GM23338 (cell line): ENCODE results near the gene EREG. TPM values are rescaled to one million over a fixed set of nuclear protein-coding genes. Genes with fewer than 3 reads are reported as not detected.

Source experiments
- ATAC-seq: fragments of 200-7000 bp; cut with Tn5 transposase; 3 replicates; pipeline ENCODE4 v1.9.1; 2020
- DNase-seq: peaks from one replicate; pipeline ENCODE4 v3.0.0-alpha.2; 2015; ENCODE audit warnings: low spot score
- H2AFZ ChIP-seq: fragments of 200-600 bp; sonication (generic); 2 replicates; pipeline ENCODE4 v1.8.0; 2016; ENCODE audit warnings: antibody characterized with exemption, mild to moderate bottlenecking, moderate library complexity
- H3F3A ChIP-seq: fragments of 200-600 bp; sonication (generic); replicated peaks from 2 replicates; pipeline ENCODE4 v1.8.0; 2017; ENCODE audit warnings: antibody characterized with exemption, mixed run types, low read depth
- H3K27ac ChIP-seq: fragments of 200-600 bp; sonication (generic); 2 replicates; pipeline ENCODE4 v1.6.1; 2016; ENCODE audit warnings: low read depth
- H3K27me3 ChIP-seq: fragments of 200-600 bp; sonication (generic); 2 replicates; pipeline ENCODE4 v1.8.0; 2016; ENCODE audit warnings: mild to moderate bottlenecking, mixed run types, moderate library complexity; ENCODE audit not compliant: insufficient read depth
- H3K36me3 ChIP-seq: fragments of 200-600 bp; sonication (generic); 2 replicates; pipeline ENCODE4 v1.8.0; 2016; ENCODE audit warnings: mild to moderate bottlenecking; ENCODE audit not compliant: insufficient read depth
- H3K4me1 ChIP-seq: fragments of 200-600 bp; sonication (generic); 2 replicates; pipeline ENCODE4 v1.8.0; 2016; ENCODE audit warnings: mild to moderate bottlenecking, moderate library complexity; ENCODE audit not compliant: insufficient read depth
- H3K4me2 ChIP-seq: fragments of 200-600 bp; sonication (generic); 2 replicates; pipeline ENCODE4 v1.7.1; 2017; ENCODE audit warnings: mixed run types
- H3K4me3 ChIP-seq: fragments of 200-600 bp; sonication (generic); 2 replicates; pipeline ENCODE4 v1.6.1; 2016; ENCODE audit warnings: mixed run types
- H3K79me2 ChIP-seq: fragments of 200-600 bp; sonication (generic); replicated peaks from 2 replicates; pipeline ENCODE4 v1.8.0; 2017; ENCODE audit warnings: mild to moderate bottlenecking; ENCODE audit not compliant: insufficient read depth
- H3K9me2 ChIP-seq: fragments of 200-600 bp; sonication (generic); 2 replicates; pipeline ENCODE4 v1.8.0; 2017; ENCODE audit not compliant: insufficient read depth
- H4K20me1 ChIP-seq: fragments of 200-600 bp; sonication (generic); replicated peaks from 2 replicates; pipeline ENCODE4 v1.8.0; 2017; ENCODE audit warnings: mild to moderate bottlenecking; ENCODE audit not compliant: insufficient read depth
- H3K27ac Mint-ChIP-seq: 2 replicates; pipeline ENCODE4 v1.8.0; 2020; ENCODE audit warnings: inconsistent platforms, mild to moderate bottlenecking, moderate library complexity, mixed read lengths
- H3K27me3 Mint-ChIP-seq: 3 replicates; pipeline ENCODE4 v1.8.0; 2022; ENCODE audit warnings: low read depth, mild to moderate bottlenecking, moderate library complexity, mixed read lengths, inconsistent platforms; ENCODE audit not compliant: insufficient read depth, poor library complexity
- H3K36me3 Mint-ChIP-seq: 3 replicates; pipeline ENCODE4 v1.8.0; 2021; ENCODE audit warnings: low read depth, mild to moderate bottlenecking, inconsistent platforms, moderate library complexity, mixed read lengths
- H3K4me1 Mint-ChIP-seq: 3 replicates; pipeline ENCODE4 v1.8.0; 2020; ENCODE audit warnings: mild to moderate bottlenecking, inconsistent platforms, mixed read lengths
- H3K4me3 Mint-ChIP-seq: 3 replicates; pipeline ENCODE4 v1.8.0; 2021; ENCODE audit warnings: moderate library complexity, mild to moderate bottlenecking, inconsistent platforms, mixed read lengths
- H3K9me3 Mint-ChIP-seq: 3 replicates; pipeline ENCODE4 v1.8.0; 2020; ENCODE audit warnings: moderate library complexity, mild to moderate bottlenecking, inconsistent platforms, mixed read lengths
- CREB1 ChIP-seq: fragments of 250-450 bp; sonication (Bioruptor Pico); IDR thresholded peaks from 2 replicates; pipeline ENCODE4 v1.5.0; 2020; ENCODE audit warnings: low read depth, mild to moderate bottlenecking, moderate library complexity
- ETS1 ChIP-seq: IDR thresholded peaks from 2 replicates; pipeline ENCODE4 v1.6.1; 2016; ENCODE audit warnings: antibody characterized with exemption
- EZH2 ChIP-seq: fragments of 200-600 bp; sonication (generic); IDR thresholded peaks from one replicate; pipeline ENCODE4 v1.8.0; 2017; ENCODE audit warnings: antibody characterized with exemption, mild to moderate bottlenecking, low read depth; ENCODE audit not compliant: unreplicated experiment
- EZH2phosphoT487 ChIP-seq: fragments of 200-600 bp; sonication (generic); IDR thresholded peaks from one replicate; pipeline ENCODE4 v1.8.1; 2018; ENCODE audit warnings: antibody characterized with exemption; ENCODE audit not compliant: unreplicated experiment
- JUNB ChIP-seq: IDR thresholded peaks from one replicate; pipeline ENCODE4 v1.6.1; 2016; ENCODE audit warnings: antibody characterized with exemption; ENCODE audit not compliant: unreplicated experiment
- NANOG ChIP-seq: IDR thresholded peaks from 2 replicates; pipeline ENCODE4 v1.6.1; 2016; ENCODE audit warnings: antibody characterized with exemption, borderline replicate concordance
- POLR2AphosphoS5 ChIP-seq: IDR thresholded peaks from 2 replicates; pipeline ENCODE4 v1.6.1; 2016; ENCODE audit warnings: antibody characterized with exemption, low read depth
- STAT1 ChIP-seq: IDR thresholded peaks from one replicate; pipeline ENCODE4 v1.6.1; 2016; ENCODE audit warnings: antibody characterized with exemption; ENCODE audit not compliant: unreplicated experiment
- ZNF114 ChIP-seq: fragments of 250-450 bp; sonication (Bioruptor Pico); IDR thresholded peaks from 2 replicates; pipeline ENCODE4 v1.5.0; 2020; ENCODE audit warnings: mild to moderate bottlenecking, moderate library complexity
- ZNF331 ChIP-seq: fragments of 250-450 bp; sonication (Bioruptor Pico); IDR thresholded peaks from 2 replicates; pipeline ENCODE4 v1.5.0; 2020; ENCODE audit warnings: low read depth, mild to moderate bottlenecking, moderate library complexity
- ZNF462 ChIP-seq: fragments of 250-450 bp; sonication (Bioruptor Pico); IDR thresholded peaks from 2 replicates; pipeline ENCODE4 v1.5.0; 2020; ENCODE audit warnings: mild to moderate bottlenecking, moderate library complexity
- polyA plus RNA-seq: library from polyadenylated mRNA; unstranded; fragments of >200 nt; fragmentation: Nextera tagmentation; extraction: Ambion mirVana; gene quantifications from 2 replicates; pipeline ENCODE4 v1.2.1, GENCODE V29; 2016
- total RNA-seq: library from RNA; depleted of rRNA; stranded (reverse); fragments of >200 nt; shearing (Covaris generic); gene quantifications from 2 replicates; pipeline ENCODE4 v1.2.3, GENCODE V29; 2014
- TF ChIP-seq, protein P1 (sequence below), 2 experiments: fragments of 200-600 bp in 1 of 2; sonication (generic) in 1 of 2; conservative IDR thresholded peaks; 2 replicates each; pipeline versions ENCODE4 v1.5.1 to v1.6.1; 2016 to 2017; ENCODE audit warnings: antibody characterized with exemption in 2 of 2, low read depth in 2 of 2, mild to moderate bottlenecking in 2 of 2, moderate library complexity in 1 of 2
- TF ChIP-seq, protein P2 (sequence below): IDR thresholded peaks from one replicate; pipeline ENCODE4 v1.6.1; 2018; ENCODE audit warnings: antibody characterized with exemption; ENCODE audit not compliant: unreplicated experiment

EREG gene
- total and polyA plus RNA-seq, 2 experiments from 2014 or later = not detected

DNA sequence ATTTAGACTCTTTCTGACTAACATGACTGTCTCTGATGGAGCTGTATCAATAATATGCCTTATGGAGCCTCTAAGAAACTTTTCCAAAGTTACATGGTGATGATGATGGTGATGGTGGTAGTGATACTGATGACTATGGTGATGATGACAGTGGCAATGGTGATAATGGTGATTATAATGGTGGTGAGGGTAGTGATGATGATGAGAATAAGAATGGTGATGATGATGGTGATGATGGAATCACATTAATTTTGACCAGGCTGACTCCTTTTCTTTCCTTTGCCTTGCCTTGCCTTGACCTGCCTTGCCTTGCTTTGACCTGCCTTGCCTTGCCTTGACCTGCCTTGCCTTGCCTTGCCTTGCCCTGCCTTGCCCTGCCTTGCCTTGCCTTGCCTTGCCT lies 48.3 kb downstream of the EREG start:
- Histone ChIP-seq H3K4me1 (peaks cover 21% of the 10 kb centered on the region), H4K20me1 (no peaks in the 10 kb centered on the region), H3K4me3 (no peak overlapping the region), H3F3A (no peaks in the 10 kb centered on the region), H3K9me2 (no peaks in the 10 kb centered on the region), H2AFZ (no peak overlapping the region), H3K4me2 (no peak overlapping the region), H3K36me3 (no peaks in the 10 kb centered on the region), H3K27me3 (no peaks in the 10 kb centered on the region), H3K27ac (no peak overlapping the region), H3K79me2 (no peaks in the 10 kb centered on the region)
- Mint-ChIP-seq H3K4me1 (peaks cover 16% of the 10 kb centered on the region), H3K4me3 (no peak overlapping the region), H3K27ac (no peak overlapping the region), H3K27me3 (no peaks in the 10 kb centered on the region), H3K9me3 (no peaks in the 10 kb centered on the region), H3K36me3 (no peaks in the 10 kb centered on the region)
- DNase-seq (no peak), ATAC-seq (no peak)
- TF ChIP-seq STAT1 = no peak
- no peak for TF ChIP-seq NANOG
- no peak for TF ChIP-seq ZNF462 (CRISPR knock-in tag)
- TF ChIP-seq POLR2AphosphoS5 = no peak
- no peak for TF ChIP-seq ETS1
- TF ChIP-seq EZH2 = no peak
- no peak for TF ChIP-seq CREB1
- no peak for TF ChIP-seq ZNF331 (CRISPR knock-in tag)
- TF ChIP-seq ZNF114 (CRISPR knock-in tag) = no peak
- TF ChIP-seq EZH2phosphoT487 = no peak
- TF ChIP-seq, protein P1, sequence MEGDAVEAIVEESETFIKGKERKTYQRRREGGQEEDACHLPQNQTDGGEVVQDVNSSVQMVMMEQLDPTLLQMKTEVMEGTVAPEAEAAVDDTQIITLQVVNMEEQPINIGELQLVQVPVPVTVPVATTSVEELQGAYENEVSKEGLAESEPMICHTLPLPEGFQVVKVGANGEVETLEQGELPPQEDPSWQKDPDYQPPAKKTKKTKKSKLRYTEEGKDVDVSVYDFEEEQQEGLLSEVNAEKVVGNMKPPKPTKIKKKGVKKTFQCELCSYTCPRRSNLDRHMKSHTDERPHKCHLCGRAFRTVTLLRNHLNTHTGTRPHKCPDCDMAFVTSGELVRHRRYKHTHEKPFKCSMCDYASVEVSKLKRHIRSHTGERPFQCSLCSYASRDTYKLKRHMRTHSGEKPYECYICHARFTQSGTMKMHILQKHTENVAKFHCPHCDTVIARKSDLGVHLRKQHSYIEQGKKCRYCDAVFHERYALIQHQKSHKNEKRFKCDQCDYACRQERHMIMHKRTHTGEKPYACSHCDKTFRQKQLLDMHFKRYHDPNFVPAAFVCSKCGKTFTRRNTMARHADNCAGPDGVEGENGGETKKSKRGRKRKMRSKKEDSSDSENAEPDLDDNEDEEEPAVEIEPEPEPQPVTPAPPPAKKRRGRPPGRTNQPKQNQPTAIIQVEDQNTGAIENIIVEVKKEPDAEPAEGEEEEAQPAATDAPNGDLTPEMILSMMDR (conservative IDR thresholded peaks at IDR 0.05; ENCODE audit: low read depth in 2 of 2) = no peak
- TF ChIP-seq, protein P2, sequence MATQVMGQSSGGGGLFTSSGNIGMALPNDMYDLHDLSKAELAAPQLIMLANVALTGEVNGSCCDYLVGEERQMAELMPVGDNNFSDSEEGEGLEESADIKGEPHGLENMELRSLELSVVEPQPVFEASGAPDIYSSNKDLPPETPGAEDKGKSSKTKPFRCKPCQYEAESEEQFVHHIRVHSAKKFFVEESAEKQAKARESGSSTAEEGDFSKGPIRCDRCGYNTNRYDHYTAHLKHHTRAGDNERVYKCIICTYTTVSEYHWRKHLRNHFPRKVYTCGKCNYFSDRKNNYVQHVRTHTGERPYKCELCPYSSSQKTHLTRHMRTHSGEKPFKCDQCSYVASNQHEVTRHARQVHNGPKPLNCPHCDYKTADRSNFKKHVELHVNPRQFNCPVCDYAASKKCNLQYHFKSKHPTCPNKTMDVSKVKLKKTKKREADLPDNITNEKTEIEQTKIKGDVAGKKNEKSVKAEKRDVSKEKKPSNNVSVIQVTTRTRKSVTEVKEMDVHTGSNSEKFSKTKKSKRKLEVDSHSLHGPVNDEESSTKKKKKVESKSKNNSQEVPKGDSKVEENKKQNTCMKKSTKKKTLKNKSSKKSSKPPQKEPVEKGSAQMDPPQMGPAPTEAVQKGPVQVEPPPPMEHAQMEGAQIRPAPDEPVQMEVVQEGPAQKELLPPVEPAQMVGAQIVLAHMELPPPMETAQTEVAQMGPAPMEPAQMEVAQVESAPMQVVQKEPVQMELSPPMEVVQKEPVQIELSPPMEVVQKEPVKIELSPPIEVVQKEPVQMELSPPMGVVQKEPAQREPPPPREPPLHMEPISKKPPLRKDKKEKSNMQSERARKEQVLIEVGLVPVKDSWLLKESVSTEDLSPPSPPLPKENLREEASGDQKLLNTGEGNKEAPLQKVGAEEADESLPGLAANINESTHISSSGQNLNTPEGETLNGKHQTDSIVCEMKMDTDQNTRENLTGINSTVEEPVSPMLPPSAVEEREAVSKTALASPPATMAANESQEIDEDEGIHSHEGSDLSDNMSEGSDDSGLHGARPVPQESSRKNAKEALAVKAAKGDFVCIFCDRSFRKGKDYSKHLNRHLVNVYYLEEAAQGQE = no peak
- no peak for TF ChIP-seq JUNB
